Measurements from ENCODE around the gene CCDC40.
"Not testable (repeated sequence)": the region's sequence is repeated elsewhere in the genome, so short reads cannot be mapped to it uniquely, and the experiment has no call there.

CCDC40 gene

GRCh38 chr17:80035937-80036714 lies at the start of gene CCDC40:
CCDC40 (plus strand) TSS chr17:80036642; CDS start chr17:80036663, 21 bp downstream.
- peak; percentile 86 for DNase-seq (ENCODE audit: low spot score)

- peak; percentile 47 for DNase-seq (ENCODE audit: low spot score)
Measured at GRCh38 chr17:79987187-79987934, 49.1 kb upstream of the CCDC40 start.

- DNase-seq (ENCODE audit: low spot score): no peak
Measured at GRCh38 chr17:79987935-79988184, 48.6 kb upstream of the CCDC40 start.

- DNase-seq (ENCODE audit: low spot score): peak; percentile 66
Measured at GRCh38 chr17:79988185-79988971, 48.1 kb upstream of the CCDC40 start.

GRCh38 chr17:79989106-79989835 lies 47.2 kb upstream of the CCDC40 start:
- no peak for DNase-seq (ENCODE audit: low spot score)

GRCh38 chr17:79990051-79990592 lies 46.3 kb upstream of the CCDC40 start:
- no peak for DNase-seq (ENCODE audit: low spot score)

GRCh38 chr17:79990704-79991103 lies 45.7 kb upstream of the CCDC40 start:
- DNase-seq (ENCODE audit: low spot score): no peak

GRCh38 chr17:79991140-79991923 lies 45.1 kb upstream of the CCDC40 start:
- peak; percentile 79 for DNase-seq (ENCODE audit: low spot score)

GRCh38 chr17:79991924-79992648 lies 44.4 kb upstream of the CCDC40 start:
- peak; percentile 60 for DNase-seq (ENCODE audit: low spot score)

- peak; percentile 40 for DNase-seq (ENCODE audit: low spot score)
Measured at GRCh38 chr17:79992649-79993389, 43.6 kb upstream of the CCDC40 start.

- peak; percentile 92 for DNase-seq (ENCODE audit: low spot score)
Measured at GRCh38 chr17:79993390-79994227, 42.8 kb upstream of the CCDC40 start.

- not testable (repeated sequence) for DNase-seq (ENCODE audit: low spot score)
Measured at GRCh38 chr17:79994228-79994569, 42.2 kb upstream of the CCDC40 start.

- no peak for DNase-seq (ENCODE audit: low spot score)
Measured at GRCh38 chr17:79994602-79995001, 41.8 kb upstream of the CCDC40 start.

- no peak for DNase-seq (ENCODE audit: low spot score)
Measured at GRCh38 chr17:79995696-79996095, 40.7 kb upstream of the CCDC40 start.

- DNase-seq (ENCODE audit: low spot score): no peak
Measured at GRCh38 chr17:79996291-79996690, 40.2 kb upstream of the CCDC40 start.

GRCh38 chr17:79997011-79997660 lies 39.3 kb upstream of the CCDC40 start:
- no peak for DNase-seq (ENCODE audit: low spot score)

- DNase-seq (ENCODE audit: low spot score): no peak
Measured at GRCh38 chr17:80000136-80000535, 36.3 kb upstream of the CCDC40 start.
